Gastroesophageal sphincter (tissue), 4 donors: ENCODE measurements around the gene CDH1. TPM values are rescaled to one million over a fixed set of nuclear protein-coding genes. Genes with fewer than 3 reads are reported as not detected.

ENCODE experiments used
- ATAC-seq: fragments of 150-250 bp; one replicate; pipeline ENCODE4 v1.9.1; 2016; ENCODE audit warnings: mild to moderate bottlenecking, moderate library complexity
- H3K27ac ChIP-seq, 4 donors: fragments of 200-600 bp; sonication (generic) in 3 of 4; 1 replicate in 3 of 4; 2 replicates in 1 of 4; pipeline ENCODE4 v1.5.1; 2016 to 2019
- H3K27me3 ChIP-seq: fragments of 200-600 bp; sonication (generic); one replicate; pipeline ENCODE4 v1.5.1; 2019
- H3K36me3 ChIP-seq, 2 donors: fragments of 200-600 bp; sonication (generic); one replicate each; pipeline ENCODE4 v1.5.1; 2019; ENCODE audit warnings: control low read depth in 1 of 2
- H3K4me1 ChIP-seq, 3 donors: fragments of 200-600 bp; sonication (generic); 1 replicate in 2 of 3; 2 replicates in 1 of 3; pipeline ENCODE4 v1.5.1; 2016 to 2019; ENCODE audit warnings: control low read depth in 2 of 3
- H3K4me3 ChIP-seq, 2 donors: fragments of 200-600 bp; sonication (generic); one replicate each; pipeline ENCODE4 v1.5.1; 2019; ENCODE audit warnings: mild to moderate bottlenecking in 1 of 2, moderate library complexity in 1 of 2
- H3K9me3 ChIP-seq, 3 donors: fragments of 200-600 bp; sonication (generic); one replicate each; pipeline ENCODE4 v1.5.1; 2017 to 2019; ENCODE audit warnings: control low read depth in 2 of 3
- CTCF ChIP-seq, 4 experiments: fragments of 200-600 bp in 2 of 4; fragments of 450-650 bp in 2 of 4; sonication (generic) in 1 of 4; IDR thresholded peaks; one replicate each; pipeline ENCODE4 v1.5.1; 2017 to 2019; ENCODE audit warnings: antibody characterized with exemption in 4 of 4, mild to moderate bottlenecking in 2 of 4, moderate library complexity in 2 of 4
- EP300 ChIP-seq: sonication (generic); formaldehyde crosslinking; IDR thresholded peaks from one replicate; pipeline ENCODE4 v1.6.1; 2017; ENCODE audit warnings: antibody characterized with exemption, mild to moderate bottlenecking
- POLR2A ChIP-seq, 2 donors: fragments of 450-650 bp; IDR thresholded peaks; one replicate each; pipeline ENCODE4 v1.6.1; 2017; ENCODE audit warnings: antibody characterized with exemption in 2 of 2, mild to moderate bottlenecking in 2 of 2, moderate library complexity in 1 of 2
- POLR2AphosphoS5 ChIP-seq: sonication (generic); formaldehyde crosslinking; IDR thresholded peaks from one replicate; pipeline ENCODE4 v1.6.1; 2017; ENCODE audit warnings: antibody characterized with exemption
- WGBS, 2 donors: methylation state at CpG; one replicate each; pipeline ENCODE4 v1.1.5; 2018; ENCODE audit warnings: low coverage in 1 of 2; 5-methylcytosine and 5-hydroxymethylcytosine counted together
- total RNA-seq, 4 donors: library from RNA; depleted of rRNA; stranded (reverse); fragments of >200 nt; gene quantifications; one replicate each; pipeline ENCODE4 v1.1.0, GENCODE V29; 2016

CDH1 gene
- total RNA-seq, 4 donors from 2014 or later = 0.13 to 12.0 (median 1.2) TPM

- Histone ChIP-seq H3K4me3 (no peak overlapping the region), H3K27ac (no peak overlapping the region), H3K36me3 (no peaks in the 10 kb centered on the region), H3K27me3 (peaks cover 9% of the 10 kb centered on the region), H3K4me1 (no peaks in the 10 kb centered on the region), H3K9me3 (no peaks in the 10 kb centered on the region)
- WGBS, 2 donors = 54 to 71% methylated on average over 3 to 10 of the region's 11 CpGs
- ATAC-seq = no peak
- TF ChIP-seq EP300 (no peak), POLR2AphosphoS5 (no peak), CTCF (IDR thresholded peaks at IDR 0.05) (no peak), POLR2A (IDR thresholded peaks at IDR 0.05) (no peak)
Observed at GRCh38 chr16:68744744-68745280, 7.7 kb downstream of the CDH1 start.

- TF ChIP-seq POLR2A (IDR thresholded peaks at IDR 0.05) (no peak), CTCF (IDR thresholded peaks at IDR 0.05) (no peak)
- ATAC-seq = no peak
- H3K27ac ChIP-seq = no peak overlapping the region
- no peaks in the 10 kb centered on the region for H3K36me3 ChIP-seq
- H3K27me3 ChIP-seq = peaks cover 9% of the 10 kb centered on the region
- no peaks in the 10 kb centered on the region for H3K4me1 ChIP-seq
- H3K9me3 ChIP-seq = no peaks in the 10 kb centered on the region
- H3K4me3 ChIP-seq = no peak overlapping the region
Observed at GRCh38 chr16:68746951-68747350, 9.9 kb downstream of the CDH1 start.

- Histone ChIP-seq H3K27me3 (peaks cover 9% of the 10 kb centered on the region), H3K9me3 (no peaks in the 10 kb centered on the region), H3K4me3 (no peak overlapping the region), H3K27ac (no peak overlapping the region), H3K36me3 (no peaks in the 10 kb centered on the region), H3K4me1 (no peaks in the 10 kb centered on the region)
- TF ChIP-seq POLR2A (IDR thresholded peaks at IDR 0.05) (no peak), EP300 (no peak), POLR2AphosphoS5 (no peak), CTCF (IDR thresholded peaks at IDR 0.05) (no peak)
- 63 to 81% methylated on average over 2 to 3 of the region's 3 CpGs for WGBS, 2 donors
- ATAC-seq = no peak
Observed at GRCh38 chr16:68749432-68749831, 12.3 kb downstream of the CDH1 start.

GRCh38 chr16:68750193-68750695 lies 13.2 kb downstream of the CDH1 start:
- ATAC-seq = no peak
- Histone ChIP-seq H3K4me1 (no peaks in the 10 kb centered on the region), H3K9me3 (no peaks in the 10 kb centered on the region), H3K27ac (no peak overlapping the region), H3K27me3 (peaks cover 9% of the 10 kb centered on the region), H3K36me3 (no peaks in the 10 kb centered on the region), H3K4me3 (no peak overlapping the region)
- TF ChIP-seq POLR2A (IDR thresholded peaks at IDR 0.05) (no peak), POLR2AphosphoS5 (no peak), CTCF (IDR thresholded peaks at IDR 0.05) (no peak), EP300 (no peak)
- WGBS, 2 donors = 71 to 72% methylated on average over 3 to 8 of the region's 8 CpGs

- H3K36me3 ChIP-seq = no peaks in the 10 kb centered on the region
Observed at GRCh38 chr16:68751160-68751559, 14.1 kb downstream of the CDH1 start.

More at GRCh38 chr16:68751160-68751559, 14.1 kb downstream of the CDH1 start:
- WGBS, 2 donors = 60 to 90% methylated on average over 1 to 4 of the region's 4 CpGs
- TF ChIP-seq POLR2A (IDR thresholded peaks at IDR 0.05) (no peak), EP300 (no peak), CTCF (IDR thresholded peaks at IDR 0.05) (no peak), POLR2AphosphoS5 (no peak)
- Histone ChIP-seq H3K4me1 (no peaks in the 10 kb centered on the region), H3K27me3 (peaks cover 6% of the 10 kb centered on the region), H3K27ac (no peak overlapping the region), H3K9me3 (no peaks in the 10 kb centered on the region), H3K4me3 (no peak overlapping the region)
- no peak for ATAC-seq
